ENCODE data around the gene ULK2. TPM values are rescaled to one million over a fixed set of nuclear protein-coding genes. Genes with fewer than 3 reads are reported as not detected.

ULK2 gene
- total and polyA plus RNA-seq, 2 donors (not counting 1 experiment from before 2014, with no cell fraction given) = 2.0 to 2.9 TPM

DNA sequence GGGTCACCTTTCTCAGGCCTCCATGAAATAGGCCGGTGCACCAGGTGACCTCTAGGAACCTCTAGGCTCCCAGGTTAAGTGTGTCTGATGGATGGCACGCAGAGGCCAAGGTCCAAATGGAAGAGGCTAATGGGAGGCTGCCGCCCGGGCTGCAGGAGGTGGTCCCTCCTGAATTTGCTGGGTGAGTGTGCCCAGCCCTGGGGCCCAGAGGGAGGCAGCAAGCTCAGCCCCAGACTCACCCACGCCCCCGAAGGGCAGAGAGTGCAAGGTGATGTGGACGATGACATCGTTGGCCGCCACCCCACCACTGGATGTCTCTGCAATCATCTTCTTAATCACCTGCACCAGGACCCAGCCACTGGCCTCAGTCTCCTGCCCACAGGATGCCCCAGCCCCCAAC, 129.0 kb downstream of the ULK2 start:
- no peaks in the 10 kb centered on the region for H3K27me3 Mint-ChIP-seq
- no peak overlapping the region for H3K4me3 Mint-ChIP-seq
- ChIA-PET CTCF (no interaction called here), POLR2A (no interaction called here)
- intact Hi-C loops (cut with micrococcal nuclease) = no loop called here
- no peaks in the 10 kb centered on the region for H3K36me3 ChIP-seq (replicated peaks in 1 of 2; ENCODE audit: control extremely low read depth in 1 of 2, control insufficient read depth in 1 of 2, extremely low read depth in 1 of 2, insufficient read depth in 2 of 2, low read length in 1 of 2)
- 98% methylated on average over 9 of the region's 9 CpGs for WGBS (ENCODE audit: insufficient coverage)
- H3K9me3 Mint-ChIP-seq (ENCODE audit: insufficient read depth) = no peaks in the 10 kb centered on the region
- TF ChIP-seq EZH2 (IDR thresholded peaks at IDR 0.05; ENCODE audit: borderline replicate concordance, insufficient read depth, low read depth, low read length, poor library complexity, severe bottlenecking) = no peak
- TF ChIP-seq, protein P1, sequence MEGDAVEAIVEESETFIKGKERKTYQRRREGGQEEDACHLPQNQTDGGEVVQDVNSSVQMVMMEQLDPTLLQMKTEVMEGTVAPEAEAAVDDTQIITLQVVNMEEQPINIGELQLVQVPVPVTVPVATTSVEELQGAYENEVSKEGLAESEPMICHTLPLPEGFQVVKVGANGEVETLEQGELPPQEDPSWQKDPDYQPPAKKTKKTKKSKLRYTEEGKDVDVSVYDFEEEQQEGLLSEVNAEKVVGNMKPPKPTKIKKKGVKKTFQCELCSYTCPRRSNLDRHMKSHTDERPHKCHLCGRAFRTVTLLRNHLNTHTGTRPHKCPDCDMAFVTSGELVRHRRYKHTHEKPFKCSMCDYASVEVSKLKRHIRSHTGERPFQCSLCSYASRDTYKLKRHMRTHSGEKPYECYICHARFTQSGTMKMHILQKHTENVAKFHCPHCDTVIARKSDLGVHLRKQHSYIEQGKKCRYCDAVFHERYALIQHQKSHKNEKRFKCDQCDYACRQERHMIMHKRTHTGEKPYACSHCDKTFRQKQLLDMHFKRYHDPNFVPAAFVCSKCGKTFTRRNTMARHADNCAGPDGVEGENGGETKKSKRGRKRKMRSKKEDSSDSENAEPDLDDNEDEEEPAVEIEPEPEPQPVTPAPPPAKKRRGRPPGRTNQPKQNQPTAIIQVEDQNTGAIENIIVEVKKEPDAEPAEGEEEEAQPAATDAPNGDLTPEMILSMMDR (IDR thresholded peaks at IDR 0.05) = no peak
- no peak overlapping the region for H3K27ac Mint-ChIP-seq
- ATAC-seq (ENCODE audit: low read depth) (no peak), DNase-seq (no peak)
- no peaks in the 10 kb centered on the region for H4K20me1 ChIP-seq (ENCODE audit: control insufficient read depth, insufficient read depth, low read length, poor library complexity, severe bottlenecking)
- H2AFZ ChIP-seq (ENCODE audit: insufficient read depth, low read depth, low read length, poor library complexity, severe bottlenecking) = no peak overlapping the region
- H3K27ac ChIP-seq (ENCODE audit: low read length in 2 of 2) = no peak overlapping the region
- H3K79me2 ChIP-seq (ENCODE audit: control insufficient read depth, insufficient read depth, low read length) = no peaks in the 10 kb centered on the region
- no peaks in the 10 kb centered on the region for H3K27me3 ChIP-seq (replicated peaks in 1 of 4; ENCODE audit: control extremely low read depth in 1 of 4, control insufficient read depth in 3 of 4, insufficient read depth in 4 of 4, low read length in 3 of 4)
- no peak overlapping the region for H3K9ac ChIP-seq (ENCODE audit: low read length)
- no peaks in the 10 kb centered on the region for H3K4me1 ChIP-seq (ENCODE audit: control insufficient read depth in 2 of 2, insufficient read depth in 2 of 2, low read length in 2 of 2)
- H3K4me1 Mint-ChIP-seq = no peaks in the 10 kb centered on the region
- H3K4me2 ChIP-seq (replicated peaks; ENCODE audit: low read depth, low read length, poor library complexity, severe bottlenecking) = no peak overlapping the region
- no peak overlapping the region for H3K4me3 ChIP-seq (ENCODE audit: control extremely low read depth in 1 of 5, extremely low read depth in 1 of 5, insufficient read depth in 1 of 5, low read depth in 2 of 5, low read length in 4 of 5)
- no peaks in the 10 kb centered on the region for H3K9me3 ChIP-seq (ENCODE audit: control extremely low read depth in 1 of 3, control insufficient read depth in 2 of 3, insufficient read depth in 1 of 3, low read length in 2 of 3)

GRCh38 chr17:19738073-19738449, 129.7 kb downstream of the ULK2 start:
- CTCF ChIA-PET = no interaction called here
- 96% methylated on average over 14 of the region's 14 CpGs for WGBS (ENCODE audit: insufficient coverage)
- H3K4me3 Mint-ChIP-seq = no peak overlapping the region
- POLR2A ChIA-PET = no interaction called here
- H3K4me1 Mint-ChIP-seq = no peaks in the 10 kb centered on the region
- no peak overlapping the region for H3K27ac ChIP-seq (ENCODE audit: low read length in 2 of 2)
- no peaks in the 10 kb centered on the region for H3K4me1 ChIP-seq (ENCODE audit: control insufficient read depth in 2 of 2, insufficient read depth in 2 of 2, low read length in 2 of 2)
- no peaks in the 10 kb centered on the region for H3K27me3 Mint-ChIP-seq
- H3K9me3 Mint-ChIP-seq (ENCODE audit: insufficient read depth) = no peaks in the 10 kb centered on the region
- TF ChIP-seq, protein P1 (IDR thresholded peaks at IDR 0.05) = no peak
- no peak for TF ChIP-seq EZH2 (IDR thresholded peaks at IDR 0.05; ENCODE audit: borderline replicate concordance, insufficient read depth, low read depth, low read length, poor library complexity, severe bottlenecking)
- no peaks in the 10 kb centered on the region for H4K20me1 ChIP-seq (ENCODE audit: control insufficient read depth, insufficient read depth, low read length, poor library complexity, severe bottlenecking)
- no peak overlapping the region for H3K4me2 ChIP-seq (replicated peaks; ENCODE audit: low read depth, low read length, poor library complexity, severe bottlenecking)
- DNase-seq (no peak), ATAC-seq (ENCODE audit: low read depth) (no peak)
- H3K9ac ChIP-seq (ENCODE audit: low read length) = no peak overlapping the region
- H2AFZ ChIP-seq (ENCODE audit: insufficient read depth, low read depth, low read length, poor library complexity, severe bottlenecking) = no peak overlapping the region
- no peaks in the 10 kb centered on the region for H3K9me3 ChIP-seq (ENCODE audit: control extremely low read depth in 1 of 3, control insufficient read depth in 2 of 3, insufficient read depth in 1 of 3, low read length in 2 of 3)
- no peak overlapping the region for H3K4me3 ChIP-seq (ENCODE audit: control extremely low read depth in 1 of 5, extremely low read depth in 1 of 5, insufficient read depth in 1 of 5, low read depth in 2 of 5, low read length in 4 of 5)
- H3K27ac Mint-ChIP-seq = no peak overlapping the region
- no peaks in the 10 kb centered on the region for H3K27me3 ChIP-seq (replicated peaks in 1 of 4; ENCODE audit: control extremely low read depth in 1 of 4, control insufficient read depth in 3 of 4, insufficient read depth in 4 of 4, low read length in 3 of 4)
- intact Hi-C loops (cut with micrococcal nuclease) = no loop called here
- H3K36me3 ChIP-seq (replicated peaks in 1 of 2; ENCODE audit: control extremely low read depth in 1 of 2, control insufficient read depth in 1 of 2, extremely low read depth in 1 of 2, insufficient read depth in 2 of 2, low read length in 1 of 2) = no peaks in the 10 kb centered on the region
- H3K79me2 ChIP-seq (ENCODE audit: control insufficient read depth, insufficient read depth, low read length) = no peaks in the 10 kb centered on the region

Data from B cell (primary cell).